Measurements from ENCODE around the gene GLI3.

Gene GLI3

DNA sequence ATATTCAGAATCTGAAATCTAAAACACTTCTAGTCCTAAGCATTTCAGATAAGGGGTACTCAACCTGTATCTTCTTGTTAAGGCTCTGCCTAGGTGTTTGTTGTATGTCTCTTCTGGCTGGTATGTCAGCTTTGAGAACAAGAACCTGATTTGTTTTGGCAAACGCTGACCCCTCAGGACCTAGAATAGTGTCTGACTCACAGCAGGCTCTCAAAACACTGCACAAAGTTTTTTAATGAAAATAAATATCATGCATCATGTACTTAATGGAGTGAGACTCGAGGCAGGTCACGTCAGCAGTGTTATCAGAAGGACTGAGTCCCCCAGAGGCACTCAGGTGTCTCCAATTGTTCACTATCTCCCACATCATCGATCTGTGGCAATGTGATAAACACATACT lies 99.1 kb downstream of the GLI3 start:
- DNase-seq: no peak

DNA sequence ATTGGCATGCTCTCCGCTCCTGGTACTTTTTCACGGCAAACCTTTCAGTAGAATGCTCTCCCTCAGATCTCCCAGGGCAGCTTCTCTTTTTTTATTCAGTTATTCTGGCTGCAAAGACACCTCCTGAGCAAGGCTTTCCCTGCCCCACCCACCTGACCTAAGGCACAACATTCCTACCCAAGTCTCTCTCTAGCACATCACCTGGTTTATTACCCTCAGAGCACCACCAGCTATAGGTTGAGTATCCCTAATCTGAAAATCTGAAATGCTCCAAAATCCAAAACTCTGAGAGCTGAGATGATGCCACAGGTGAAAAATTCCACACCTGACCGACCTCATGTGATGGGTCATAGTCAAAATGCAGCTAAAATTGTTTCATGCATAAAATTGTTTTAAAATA lies 99.6 kb downstream of the GLI3 start:
- no peak for DNase-seq

DNA sequence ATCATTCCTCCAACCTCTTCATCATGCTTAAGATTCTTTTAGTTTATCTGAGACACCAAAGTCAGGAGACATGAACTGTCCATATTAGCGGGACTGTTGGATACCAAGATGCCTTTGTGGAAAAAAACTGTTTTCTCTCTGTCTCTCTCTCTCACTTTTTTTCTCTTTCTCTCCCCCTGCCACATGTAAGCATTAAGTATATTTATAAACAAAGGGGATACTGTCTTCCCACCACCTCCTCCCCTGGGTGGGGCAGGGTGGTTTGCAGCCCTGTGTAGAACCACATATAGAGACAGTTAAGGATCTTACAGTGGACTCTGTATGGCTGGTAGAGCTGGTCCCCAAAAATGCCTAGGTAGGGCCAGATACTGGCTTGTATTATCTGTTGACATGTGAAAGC lies 101.3 kb downstream of the GLI3 start:
- DNase-seq: no peak

DNA sequence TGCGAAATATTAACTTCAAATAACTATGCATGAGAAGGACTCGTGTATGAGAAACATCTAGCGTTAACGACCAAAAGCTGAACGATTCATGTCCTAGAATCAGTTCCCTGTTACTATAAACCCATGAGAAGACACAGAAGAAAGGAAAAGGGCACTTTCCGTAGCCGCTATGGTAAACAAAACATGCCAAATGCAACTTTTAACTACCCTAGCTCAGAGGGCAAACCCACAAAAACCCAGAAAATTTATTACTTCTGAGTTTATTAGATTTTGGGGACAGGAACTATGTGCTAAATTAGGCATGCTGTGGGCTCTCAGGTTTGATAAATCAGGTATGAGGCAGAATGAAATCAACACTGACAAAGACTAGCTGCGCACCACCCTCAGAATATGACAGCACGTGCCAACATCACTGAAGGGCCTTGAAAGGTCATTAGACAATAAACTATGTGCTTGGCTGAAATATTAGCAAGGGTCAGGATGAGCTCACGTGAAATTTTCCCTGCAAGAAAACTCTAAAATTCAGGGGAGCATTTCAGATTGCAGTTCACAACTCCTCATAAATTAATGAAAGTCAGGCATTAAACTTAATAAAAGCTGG lies 102.6 kb downstream of the GLI3 start:
- no peak for DNase-seq

DNA sequence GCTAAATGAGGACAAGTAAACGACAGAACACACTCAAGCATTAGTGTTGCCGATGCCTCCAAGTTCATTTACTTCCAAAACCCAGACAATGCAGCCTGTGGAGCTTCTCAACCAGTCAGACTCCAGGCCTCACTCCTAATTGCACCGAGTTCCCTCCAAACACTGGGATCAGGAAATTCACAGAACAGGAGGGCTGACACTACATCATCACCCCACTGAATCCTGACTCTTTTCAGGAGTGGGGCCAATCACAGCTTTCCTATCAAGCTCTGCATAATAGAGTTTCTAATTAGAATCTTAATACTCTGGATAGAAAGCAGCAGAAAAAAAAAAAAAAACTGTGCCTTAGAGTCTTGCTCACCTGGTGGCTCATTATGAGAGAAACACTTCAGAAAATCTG lies 103.7 kb downstream of the GLI3 start:
- DNase-seq: no peak

DNA sequence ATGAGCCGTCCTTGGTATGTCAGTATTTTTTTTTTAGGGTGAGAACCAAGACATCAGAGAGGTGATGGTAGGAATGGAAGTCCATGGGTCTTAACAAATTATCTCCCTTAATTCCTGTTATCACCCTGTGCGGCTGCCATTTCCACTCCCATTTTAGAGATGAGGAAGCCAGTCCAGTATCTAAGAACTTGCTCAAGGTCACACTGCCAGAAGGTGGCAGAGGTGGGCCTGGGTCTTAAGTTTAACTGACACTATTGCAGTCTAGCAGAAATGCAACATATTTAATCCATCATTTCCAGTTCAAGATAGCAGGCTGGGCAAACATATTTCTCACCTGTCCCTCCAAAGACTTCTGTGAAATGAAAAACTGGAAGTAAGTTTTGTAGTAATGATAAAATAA lies 108.3 kb downstream of the GLI3 start:
- DNase-seq: no peak

DNA sequence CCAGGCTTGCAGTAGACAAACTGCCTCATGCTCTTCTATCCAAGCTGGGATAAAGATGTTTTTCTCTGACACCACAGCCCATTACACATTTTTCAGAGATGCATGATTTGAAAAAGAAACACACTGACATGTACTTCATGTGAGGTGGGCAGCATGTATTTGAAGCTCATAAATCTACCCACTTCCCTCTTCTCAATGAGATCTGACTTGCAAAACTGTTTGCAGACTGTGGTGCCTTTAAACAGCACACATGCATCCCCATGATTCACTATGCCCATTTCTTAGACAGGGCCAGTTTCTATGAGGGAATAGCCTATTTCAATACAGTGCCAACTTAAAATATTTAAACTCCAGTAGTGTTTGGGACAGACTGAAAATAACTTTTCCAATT lies 109.8 kb downstream of the GLI3 start:
- no peak for DNase-seq

DNA sequence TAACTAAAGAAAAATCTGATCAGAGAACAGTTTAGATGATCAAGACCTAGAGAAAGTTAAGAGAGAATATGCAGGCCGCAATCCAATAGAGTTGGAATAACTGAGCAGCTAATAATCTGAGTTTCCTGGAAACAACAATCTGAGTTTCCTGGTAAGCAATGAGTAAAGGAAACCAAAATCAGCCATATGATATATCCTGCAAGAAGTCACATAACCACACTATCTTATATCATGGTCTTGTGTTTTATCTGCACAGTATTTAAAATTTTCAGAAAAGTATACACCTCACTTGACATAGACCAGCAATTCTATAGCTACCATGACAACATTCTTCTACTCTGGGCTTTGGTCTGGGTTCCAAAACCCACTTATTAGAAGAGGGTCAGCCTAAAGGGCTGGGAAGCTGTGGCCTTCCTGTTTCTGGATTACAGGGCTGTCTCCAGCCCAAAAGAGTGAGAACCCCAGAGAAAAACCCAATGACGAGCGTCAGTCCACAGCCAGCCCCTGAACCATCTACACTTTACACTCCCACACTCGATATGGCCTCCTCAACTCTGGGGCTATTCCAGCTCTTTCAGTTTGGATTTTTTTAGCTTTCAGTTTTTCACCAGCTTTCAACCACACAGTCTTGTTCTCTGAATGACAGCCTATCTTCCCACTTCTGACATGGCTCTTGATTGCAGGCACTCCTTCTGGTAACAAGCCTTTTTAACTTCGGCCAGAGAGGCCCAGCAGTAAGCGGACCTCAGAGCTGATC lies 110.4 kb downstream of the GLI3 start:
- no peak for DNase-seq

DNA sequence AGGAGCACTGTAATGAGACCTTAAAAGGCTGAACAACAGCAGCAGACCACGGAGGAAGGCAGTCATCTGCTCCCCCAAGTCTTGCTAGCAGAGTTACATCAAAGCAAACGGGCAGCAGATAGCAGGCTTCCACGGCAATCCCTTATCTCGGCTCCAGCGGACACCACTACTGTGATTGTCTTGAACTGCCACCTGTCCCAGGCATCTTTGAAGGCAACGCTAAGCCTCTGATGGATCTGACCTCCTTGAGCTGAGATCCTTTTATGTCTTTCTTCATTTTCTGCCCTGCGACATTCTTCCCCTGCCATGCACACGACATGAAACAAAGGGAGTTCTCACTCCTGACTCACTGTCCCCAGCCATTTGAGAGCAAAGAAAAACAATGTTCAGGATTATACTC lies 111.7 kb downstream of the GLI3 start:
- DNase-seq: no peak

DNA sequence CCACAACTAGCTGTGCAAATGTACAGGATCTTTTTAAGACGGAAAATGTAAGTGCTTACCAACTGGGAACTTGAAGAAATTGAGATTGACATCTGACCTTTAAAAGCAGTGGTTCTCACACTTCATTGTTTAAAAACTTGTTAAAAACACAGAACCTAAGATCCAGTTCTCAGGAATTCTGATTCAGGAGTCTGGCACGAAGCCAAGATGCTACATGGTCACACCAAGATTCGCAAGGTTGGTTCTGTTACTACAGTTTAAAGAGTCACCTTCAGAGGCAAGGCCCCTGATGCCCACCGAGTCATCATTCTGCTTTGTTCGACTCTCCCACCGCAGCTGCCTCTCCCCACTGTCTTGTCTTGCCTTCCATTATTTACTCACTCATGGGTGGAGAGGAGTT lies 113.3 kb downstream of the GLI3 start:
- DNase-seq: no peak

DNA sequence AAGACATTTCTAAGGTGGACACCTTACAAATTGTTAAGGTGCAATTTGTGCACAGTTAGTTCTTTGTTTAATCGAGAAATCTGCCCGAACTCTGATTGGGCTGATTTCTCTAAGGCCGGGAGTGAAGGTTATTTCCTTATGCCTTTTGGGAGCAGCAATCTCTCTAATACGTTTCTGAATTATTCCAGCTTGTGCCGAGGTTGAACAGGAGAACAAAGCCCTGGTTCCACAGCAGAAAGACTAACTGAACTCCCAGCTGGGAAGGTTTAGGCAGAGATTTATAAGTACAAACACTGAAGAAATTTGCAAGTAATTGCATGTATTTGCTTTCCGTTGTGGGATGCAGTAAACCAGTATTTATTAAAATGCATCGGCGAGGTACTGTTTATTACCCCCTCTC lies 116.8 kb downstream of the GLI3 start:
- DNase-seq: no peak

DNA sequence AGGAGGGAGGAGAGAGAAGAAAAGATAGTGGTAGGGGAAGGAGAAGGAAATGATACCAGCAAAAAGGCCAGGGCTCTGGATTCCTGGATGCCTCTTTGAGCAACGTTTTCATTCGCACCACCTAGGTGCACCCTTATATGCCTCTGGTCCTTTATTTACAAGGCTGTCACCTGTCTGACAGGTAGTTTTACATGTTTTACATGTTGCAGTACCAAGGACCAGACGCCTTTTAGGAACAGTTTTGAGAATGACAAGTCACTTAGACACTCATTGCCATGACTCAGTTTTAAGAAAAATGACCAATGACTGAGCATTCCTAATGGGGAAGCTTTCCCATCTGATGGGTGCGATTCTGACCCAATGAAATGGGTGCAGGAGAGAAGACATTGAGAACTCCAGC lies 119.8 kb downstream of the GLI3 start:
- no peak for DNase-seq

DNA sequence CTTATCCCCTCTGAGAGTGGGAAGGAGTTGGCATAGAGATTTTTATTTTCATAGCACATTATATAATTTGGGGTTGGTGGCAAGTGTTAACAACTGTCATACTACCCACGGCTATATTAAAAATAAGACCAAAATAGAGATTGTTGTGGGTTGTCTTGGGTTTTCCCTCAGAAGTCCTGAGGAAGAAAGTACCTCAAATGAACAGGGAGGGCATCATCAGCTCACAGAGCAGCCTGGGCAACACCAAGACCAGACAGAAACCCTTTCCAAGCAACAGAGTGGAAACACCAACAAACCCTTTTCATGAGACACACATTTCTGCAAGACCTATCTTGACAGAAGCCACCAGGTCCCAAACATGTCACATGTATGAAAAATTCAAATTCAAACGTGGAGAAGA lies 121.2 kb downstream of the GLI3 start:
- no peak for DNase-seq

DNA sequence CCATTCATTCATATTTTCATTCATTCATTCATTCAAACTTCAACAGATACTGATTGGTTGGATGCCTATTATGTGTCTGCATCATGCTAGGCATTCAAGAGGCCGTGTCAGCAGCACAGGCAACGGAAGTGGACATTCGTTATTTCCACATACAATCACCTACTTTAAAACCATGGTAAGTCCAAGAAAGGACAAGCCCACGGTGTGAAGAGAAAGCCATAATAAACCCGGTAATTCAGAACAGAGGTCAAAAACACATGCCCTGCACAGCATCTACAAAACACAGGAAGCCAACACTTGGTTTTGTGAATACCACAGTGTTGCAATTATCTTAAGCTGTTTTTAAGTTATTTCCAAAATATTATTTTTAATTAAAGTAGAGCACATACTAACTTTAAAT lies 126.7 kb downstream of the GLI3 start:
- no peak for DNase-seq

DNA sequence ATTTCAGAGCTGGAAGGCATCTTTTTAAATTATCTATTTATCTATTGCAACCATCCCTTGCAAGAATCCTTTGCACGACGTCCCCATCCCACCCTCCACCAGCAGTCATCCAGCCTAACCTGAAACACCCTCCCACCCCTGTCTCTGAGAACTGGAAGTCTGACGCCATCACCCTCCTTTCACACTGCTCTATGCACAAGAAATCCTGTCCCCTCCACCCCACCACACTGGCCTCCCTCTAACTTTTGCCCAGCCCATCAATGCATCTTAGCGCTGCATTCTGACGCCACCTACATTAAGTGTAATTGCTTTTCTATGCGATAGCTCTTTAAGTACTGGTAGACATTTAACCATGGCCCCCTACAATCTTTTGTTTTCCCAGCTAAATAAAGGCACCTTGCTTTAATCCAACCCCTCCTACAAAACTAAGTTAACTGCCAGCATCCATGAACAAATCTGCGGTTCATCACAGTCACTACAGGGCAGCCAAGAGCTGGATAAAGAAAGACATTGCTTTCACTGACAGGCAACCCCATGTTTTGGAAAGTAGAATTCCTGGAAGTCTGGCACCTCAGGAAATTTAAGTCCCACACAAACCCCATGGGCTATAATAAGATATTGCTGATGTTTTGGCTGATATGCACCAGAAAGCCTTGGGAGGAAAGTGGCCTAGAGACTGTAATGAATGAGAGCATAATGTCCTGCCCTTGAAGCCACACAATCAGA lies 128.0 kb downstream of the GLI3 start:
- no peak for DNase-seq

DNA sequence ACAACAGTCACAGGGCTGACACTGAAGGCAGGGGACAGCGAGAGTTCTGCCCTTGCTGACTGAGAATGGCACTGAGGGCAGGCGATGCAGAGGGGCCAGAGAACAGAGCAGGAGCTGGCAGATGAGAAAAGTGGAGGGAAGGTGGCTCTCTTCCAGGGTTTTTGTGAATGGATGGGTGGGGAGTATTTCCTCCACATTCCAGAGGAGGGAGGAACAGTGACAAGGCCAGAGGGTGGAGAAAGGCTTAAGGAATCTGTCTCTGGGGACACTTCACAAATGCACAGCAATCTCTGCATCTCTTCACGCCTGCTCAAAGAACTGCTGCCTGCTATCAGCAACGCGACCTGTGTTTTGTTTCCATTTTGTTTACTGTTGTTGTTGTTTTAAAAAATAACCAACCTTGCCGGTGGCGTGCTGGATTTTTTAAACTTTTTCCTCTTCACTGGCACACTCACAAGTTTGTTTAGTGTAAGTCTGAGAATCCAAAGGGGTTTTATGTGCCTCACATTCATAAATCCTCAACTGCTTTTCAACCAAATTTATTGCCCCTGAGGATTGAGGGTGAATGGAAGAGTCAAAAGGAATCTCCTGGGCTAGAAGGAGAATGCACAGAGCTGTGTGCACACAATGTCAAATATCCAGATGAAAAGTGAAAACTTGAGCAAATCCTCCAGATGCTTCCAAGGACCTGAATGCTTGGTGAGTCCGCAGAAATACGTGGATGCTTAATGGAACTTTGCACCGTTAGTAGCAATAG lies 129.3 kb downstream of the GLI3 start:
- no peak for DNase-seq

DNA sequence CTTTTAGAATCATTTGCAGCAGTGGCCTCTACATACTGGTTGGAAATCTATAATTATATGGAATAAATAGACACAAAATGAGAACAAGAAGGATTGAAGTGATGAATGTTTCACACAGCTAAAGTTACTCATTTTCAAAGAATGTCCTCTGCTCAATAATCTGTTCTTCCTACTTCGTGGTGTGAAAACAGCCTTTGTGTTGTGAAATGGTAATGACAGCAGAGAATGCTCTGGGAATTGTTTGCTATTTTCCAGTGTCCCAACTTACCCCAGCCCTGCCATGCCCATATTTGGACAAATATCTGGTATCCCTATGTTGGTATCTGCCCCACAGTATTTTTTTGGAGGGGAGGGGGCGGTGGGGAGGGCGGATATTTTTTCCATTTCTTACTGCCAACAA lies 130.4 kb downstream of the GLI3 start:
- no peak for DNase-seq

DNA sequence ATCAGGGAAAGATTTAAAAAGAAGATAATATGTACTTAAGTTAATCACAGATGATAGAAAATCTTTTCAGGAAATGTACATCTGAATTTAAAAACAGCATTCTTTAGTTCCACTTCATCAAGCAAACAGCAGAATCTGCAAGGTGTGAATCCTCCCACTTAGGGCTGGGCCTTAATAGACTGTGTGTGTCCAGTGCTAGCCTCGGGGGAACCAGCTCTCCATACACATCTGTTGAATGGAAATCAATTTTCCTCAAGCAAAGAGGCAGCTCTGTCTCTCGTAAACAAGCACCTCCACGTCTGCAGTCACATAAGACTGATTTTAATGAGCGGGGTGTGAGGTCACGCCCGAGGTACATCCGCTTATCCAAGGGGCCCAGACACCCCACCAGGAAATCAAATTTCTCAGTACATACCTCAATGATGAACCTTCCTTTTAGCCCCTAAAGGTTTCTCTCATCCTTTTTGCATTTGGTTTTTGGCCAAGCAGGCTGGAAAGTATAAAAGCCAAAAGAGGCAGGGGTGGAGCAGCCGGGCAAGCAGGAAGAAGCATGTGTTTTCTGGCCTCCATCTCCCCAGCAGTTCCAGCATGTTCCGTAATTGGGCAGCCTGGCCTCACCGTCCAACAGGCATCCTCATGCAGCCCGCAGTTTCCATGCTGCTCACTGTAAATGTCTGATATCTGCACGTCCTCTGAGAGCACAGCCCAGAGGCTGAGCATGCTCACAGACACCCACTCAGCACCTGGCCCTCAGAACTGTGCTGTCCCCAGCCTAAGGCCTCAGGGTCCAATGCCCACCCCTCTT lies 131.3 kb downstream of the GLI3 start:
- DNase-seq: no peak

DNA sequence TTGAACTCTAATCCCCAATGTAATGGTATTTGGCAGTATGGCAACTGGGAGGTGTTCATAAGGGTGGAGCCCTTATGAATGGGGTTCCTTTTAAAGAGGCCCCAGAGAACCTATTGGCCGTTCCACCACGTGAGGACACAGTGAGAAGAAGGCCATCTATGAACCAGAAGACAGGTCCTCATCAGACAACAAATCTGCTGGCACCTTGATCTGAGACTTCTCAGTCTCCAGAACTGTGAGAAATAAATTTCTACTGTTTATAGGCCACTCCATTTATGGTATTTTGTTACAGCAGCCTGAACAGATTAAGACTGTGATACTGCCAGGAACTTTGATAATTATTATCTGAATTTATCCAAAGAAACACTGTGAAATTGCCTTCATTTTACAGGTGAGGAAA lies 132.3 kb downstream of the GLI3 start:
- no peak for DNase-seq

DNA sequence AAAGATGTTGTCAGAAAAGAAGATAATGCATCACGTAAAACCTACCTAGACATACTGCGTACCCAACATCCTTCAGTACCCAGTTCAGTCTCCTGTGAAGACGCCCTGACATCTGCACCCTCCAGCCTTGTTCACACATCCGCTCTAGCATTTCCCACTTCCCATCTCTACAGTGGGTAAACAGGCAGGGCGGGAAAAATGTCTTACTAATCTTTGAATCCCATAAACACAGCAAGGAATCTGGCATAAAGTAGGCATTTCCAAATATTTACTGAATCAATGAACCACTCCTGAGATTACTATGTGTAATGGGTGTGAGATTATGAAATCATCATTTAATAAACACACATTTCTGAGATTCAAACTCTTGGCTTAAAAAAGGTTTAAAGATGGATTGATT lies 132.8 kb downstream of the GLI3 start:
- no peak for DNase-seq

DNA sequence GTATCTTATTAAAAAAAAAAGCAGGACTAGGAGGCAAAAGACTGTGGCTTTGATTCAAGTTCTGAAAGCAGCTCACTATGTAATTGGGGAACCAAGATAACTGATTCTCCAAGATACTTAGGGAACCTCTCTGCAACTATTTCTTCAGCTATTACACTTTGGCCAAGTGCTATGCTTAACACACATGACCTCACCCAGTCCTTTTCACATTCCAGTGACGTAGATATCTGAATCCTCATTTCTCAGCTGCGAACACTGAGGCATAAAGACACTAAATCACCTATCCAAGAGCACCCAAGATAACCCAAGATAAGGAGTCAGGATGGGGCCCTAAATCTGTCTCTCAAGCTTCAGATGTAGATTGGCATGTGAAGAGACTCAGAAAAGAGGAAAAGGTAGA lies 133.6 kb downstream of the GLI3 start:
- peak in 2 of 4 experiments; percentile 19 to 28 for DNase-seq

DNA sequence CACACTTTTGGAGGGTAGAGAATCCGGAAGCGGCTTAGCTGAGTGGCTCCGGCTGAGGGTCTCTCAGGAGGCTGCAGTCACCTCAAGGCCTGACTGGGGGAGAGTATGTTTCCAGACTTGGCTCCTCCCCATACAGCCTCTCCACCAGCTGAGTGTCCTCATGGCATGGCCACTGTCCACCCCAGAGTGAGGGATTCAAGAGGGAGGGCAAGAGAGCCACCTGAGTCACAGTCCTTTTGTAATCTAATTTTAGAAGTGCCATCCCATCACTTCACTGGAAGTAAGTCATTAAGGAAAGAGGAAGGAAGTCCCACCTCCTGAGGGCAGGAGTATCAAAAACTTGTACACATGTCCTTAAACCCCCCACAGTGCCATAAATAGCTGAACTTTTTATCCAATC lies 134.0 kb downstream of the GLI3 start:
- DNase-seq: peak in 1 of 4 experiments; percentile 11

DNA sequence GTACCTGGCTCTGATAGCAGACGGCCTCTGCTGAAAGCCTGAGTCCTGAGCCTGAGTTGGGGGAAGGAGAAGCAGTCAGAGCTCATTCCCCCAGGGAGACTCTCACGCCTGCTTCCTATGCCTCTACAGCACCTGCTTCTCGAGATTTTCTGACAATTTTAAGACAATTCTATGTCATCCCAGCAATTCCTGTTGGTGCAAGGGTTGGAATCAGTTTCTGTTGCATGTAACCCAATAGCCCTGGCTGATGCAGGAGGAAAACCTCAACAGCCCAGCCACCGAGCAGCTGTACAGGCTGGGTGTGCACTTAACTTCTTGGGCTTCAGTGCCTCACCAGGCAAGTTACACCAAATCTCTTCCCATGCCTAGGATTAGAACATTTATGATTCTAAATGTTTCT lies 134.7 kb downstream of the GLI3 start:
- no peak for DNase-seq

All from suppressor macrophage (primary cell).